ENCODE measurements around the gene LPIN1.

The LPIN1 gene

DNA sequence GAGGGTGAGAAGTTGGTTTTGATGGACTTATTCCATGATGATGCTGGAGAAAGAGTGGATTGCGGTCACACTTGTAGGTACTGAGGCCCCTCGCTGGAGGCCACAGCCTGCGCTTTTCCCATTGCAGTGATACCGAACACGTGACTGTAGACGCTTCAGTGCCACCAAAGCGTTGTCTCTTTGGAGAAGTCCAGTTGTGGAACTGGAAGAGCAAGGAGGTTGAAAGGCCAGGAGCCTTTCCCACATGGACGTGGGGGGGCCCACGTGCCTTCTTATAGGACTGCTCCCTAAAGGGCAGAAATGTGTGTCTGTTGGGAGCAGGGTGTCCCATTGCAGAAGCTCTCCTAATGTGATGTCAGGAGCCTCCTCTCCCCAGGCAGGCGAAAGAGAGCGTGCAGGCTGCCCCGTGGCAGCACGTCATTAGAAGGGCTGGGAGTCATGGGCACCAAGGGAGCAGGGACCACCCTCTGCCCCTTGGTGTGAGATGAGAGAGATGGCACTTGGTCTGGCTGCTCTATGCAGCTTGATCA lies 31.5 kb downstream of the LPIN1 start:
- DNase-seq (ENCODE audit: low read depth): no peak
- no peak for TF ChIP-seq MYC (IDR thresholded peaks at IDR 0.05; ENCODE audit: low read depth, low read length)
- TF ChIP-seq POLR2A (IDR thresholded peaks at IDR 0.05; ENCODE audit: extremely low read depth, insufficient read length): no peak
- TF ChIP-seq, protein P1, sequence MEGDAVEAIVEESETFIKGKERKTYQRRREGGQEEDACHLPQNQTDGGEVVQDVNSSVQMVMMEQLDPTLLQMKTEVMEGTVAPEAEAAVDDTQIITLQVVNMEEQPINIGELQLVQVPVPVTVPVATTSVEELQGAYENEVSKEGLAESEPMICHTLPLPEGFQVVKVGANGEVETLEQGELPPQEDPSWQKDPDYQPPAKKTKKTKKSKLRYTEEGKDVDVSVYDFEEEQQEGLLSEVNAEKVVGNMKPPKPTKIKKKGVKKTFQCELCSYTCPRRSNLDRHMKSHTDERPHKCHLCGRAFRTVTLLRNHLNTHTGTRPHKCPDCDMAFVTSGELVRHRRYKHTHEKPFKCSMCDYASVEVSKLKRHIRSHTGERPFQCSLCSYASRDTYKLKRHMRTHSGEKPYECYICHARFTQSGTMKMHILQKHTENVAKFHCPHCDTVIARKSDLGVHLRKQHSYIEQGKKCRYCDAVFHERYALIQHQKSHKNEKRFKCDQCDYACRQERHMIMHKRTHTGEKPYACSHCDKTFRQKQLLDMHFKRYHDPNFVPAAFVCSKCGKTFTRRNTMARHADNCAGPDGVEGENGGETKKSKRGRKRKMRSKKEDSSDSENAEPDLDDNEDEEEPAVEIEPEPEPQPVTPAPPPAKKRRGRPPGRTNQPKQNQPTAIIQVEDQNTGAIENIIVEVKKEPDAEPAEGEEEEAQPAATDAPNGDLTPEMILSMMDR (IDR thresholded peaks at IDR 0.05; ENCODE audit: low read depth, low read length): no peak
- TF ChIP-seq, protein P2, sequence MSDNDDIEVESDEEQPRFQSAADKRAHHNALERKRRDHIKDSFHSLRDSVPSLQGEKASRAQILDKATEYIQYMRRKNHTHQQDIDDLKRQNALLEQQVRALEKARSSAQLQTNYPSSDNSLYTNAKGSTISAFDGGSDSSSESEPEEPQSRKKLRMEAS (IDR thresholded peaks at IDR 0.05; ENCODE audit: low read depth, low read length): no peak
- peak overlapping the region; percentile 14 for H3K4me3 ChIP-seq (ENCODE audit: low read depth, low read length)

DNA sequence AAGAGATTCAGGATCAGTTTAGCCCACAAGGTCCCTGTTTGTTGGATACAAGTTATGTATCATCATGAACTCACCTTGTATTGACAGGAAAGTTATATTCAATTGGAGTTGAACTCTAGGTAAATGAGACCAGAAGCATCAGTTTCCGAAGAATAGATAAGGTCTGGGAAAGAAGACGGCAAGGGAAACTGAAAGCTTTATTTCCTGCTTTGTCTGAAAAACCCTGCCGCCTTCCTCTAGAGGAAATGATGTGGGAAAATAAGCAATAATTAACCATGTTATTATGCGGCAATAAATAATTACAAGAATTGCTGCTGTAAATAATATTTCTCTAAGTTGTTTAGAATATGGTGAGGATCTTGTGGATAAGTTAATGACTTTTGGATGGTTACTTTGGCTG lies 32.0 kb downstream of the LPIN1 start:
- no peak for DNase-seq (ENCODE audit: low read depth)
- no peak overlapping the region for H3K4me3 ChIP-seq (ENCODE audit: low read depth, low read length)
- TF ChIP-seq MYC (IDR thresholded peaks at IDR 0.05; ENCODE audit: low read depth, low read length) (no peak), POLR2A (IDR thresholded peaks at IDR 0.05; ENCODE audit: extremely low read depth, insufficient read length) (no peak)
- TF ChIP-seq, protein P1 (IDR thresholded peaks at IDR 0.05; ENCODE audit: low read depth, low read length): no peak
- TF ChIP-seq, protein P2 (IDR thresholded peaks at IDR 0.05; ENCODE audit: low read depth, low read length): no peak

DNA sequence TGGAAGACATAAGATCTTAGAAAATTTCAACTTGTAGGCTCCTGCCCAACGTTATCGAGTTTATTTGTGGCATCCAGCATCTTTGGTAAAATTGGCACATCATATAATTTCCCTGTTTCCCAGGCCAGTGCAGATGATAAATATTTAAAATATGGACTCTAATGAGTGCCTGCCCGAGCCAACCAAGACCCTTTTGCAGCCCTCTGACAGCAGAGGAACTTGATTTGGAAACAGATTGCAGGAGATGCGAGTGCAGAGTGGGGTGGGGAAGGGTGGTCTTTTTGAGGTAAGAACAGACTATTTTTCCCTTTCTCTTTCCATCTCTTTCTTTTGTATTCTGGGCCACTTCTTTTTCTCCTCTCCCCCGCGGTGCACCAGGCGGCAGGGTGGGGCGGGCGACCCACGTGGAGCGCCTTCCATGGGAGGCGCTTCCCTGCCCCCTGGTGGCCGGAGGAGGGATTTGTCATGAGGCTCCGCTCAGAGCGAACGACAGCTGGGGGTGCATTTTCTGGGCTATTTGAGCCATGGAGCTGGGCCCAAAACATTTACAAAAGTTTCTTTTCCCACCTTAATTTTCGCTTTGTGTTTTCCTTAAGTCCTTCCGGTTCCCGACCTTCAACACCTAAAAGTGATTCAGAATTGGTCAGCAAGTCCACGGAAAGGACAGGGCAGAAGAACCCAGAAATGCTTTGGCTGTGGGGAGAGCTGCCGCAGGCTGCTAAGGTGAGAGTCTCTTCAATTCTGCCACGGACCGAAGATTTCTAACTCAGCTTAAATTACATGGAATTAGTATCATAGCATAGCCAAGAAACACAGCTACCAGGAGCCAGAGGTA lies 32.7 kb downstream of the LPIN1 start:
- TF ChIP-seq POLR2A (IDR thresholded peaks at IDR 0.05; ENCODE audit: extremely low read depth, insufficient read length) (no peak), MYC (IDR thresholded peaks at IDR 0.05; ENCODE audit: low read depth, low read length) (peak; percentile 98)
- TF ChIP-seq, protein P2 (IDR thresholded peaks at IDR 0.05; ENCODE audit: low read depth, low read length): peak; percentile 98
- TF ChIP-seq, protein P1 (IDR thresholded peaks at IDR 0.05; ENCODE audit: low read depth, low read length): peak; percentile 86
- peak; percentile 85 for DNase-seq (ENCODE audit: low read depth)
- no peak overlapping the region for H3K4me3 ChIP-seq (ENCODE audit: low read depth, low read length)

DNA sequence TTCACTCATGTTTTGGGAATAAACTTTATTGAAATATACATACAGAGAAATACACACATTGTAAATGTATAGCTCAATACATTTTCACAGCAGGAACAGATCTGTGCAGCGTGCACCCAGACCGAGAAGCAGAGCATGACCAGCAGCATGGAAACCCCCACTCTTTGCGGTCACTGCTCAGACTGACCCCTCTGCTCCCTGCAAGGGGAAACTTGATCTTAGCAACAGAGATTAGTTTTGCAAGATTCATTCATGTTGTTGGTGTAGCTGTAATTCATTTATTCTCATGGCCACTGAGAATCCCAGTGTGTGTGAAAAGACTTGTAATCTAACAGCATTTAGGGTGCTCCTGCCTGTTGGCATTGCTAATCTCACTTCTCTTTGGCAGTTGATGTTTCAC lies 35.2 kb downstream of the LPIN1 start:
- no peak for DNase-seq (ENCODE audit: low read depth)
- H3K4me3 ChIP-seq (ENCODE audit: low read depth, low read length): no peak overlapping the region
- no peak for TF ChIP-seq MYC (IDR thresholded peaks at IDR 0.05; ENCODE audit: low read depth, low read length)
- TF ChIP-seq, protein P1 (IDR thresholded peaks at IDR 0.05; ENCODE audit: low read depth, low read length): no peak
- TF ChIP-seq POLR2A (IDR thresholded peaks at IDR 0.05; ENCODE audit: extremely low read depth, insufficient read length): no peak
- TF ChIP-seq, protein P2 (IDR thresholded peaks at IDR 0.05; ENCODE audit: low read depth, low read length): no peak

DNA sequence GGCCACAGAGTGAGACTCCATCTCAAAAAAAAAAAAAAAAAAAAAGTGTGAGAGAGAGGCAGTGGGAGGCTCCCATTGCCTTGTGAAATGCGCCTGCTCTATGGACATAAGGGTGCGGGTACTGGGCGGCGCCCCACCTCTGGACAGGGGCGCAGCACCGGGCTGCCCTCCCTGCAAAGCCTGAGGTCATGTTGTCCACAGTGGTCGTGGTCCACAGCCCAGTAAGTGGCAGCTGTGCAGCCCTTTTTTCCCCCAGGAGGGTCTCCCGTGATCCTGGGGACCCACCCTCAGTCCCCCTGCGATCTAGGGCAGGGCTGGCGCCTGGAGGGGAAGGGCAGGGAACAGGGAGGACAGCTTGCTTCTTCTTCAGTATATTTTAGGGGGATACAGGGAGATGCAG lies 37.8 kb downstream of the LPIN1 start:
- TF ChIP-seq, protein P1 (IDR thresholded peaks at IDR 0.05; ENCODE audit: low read depth, low read length): no peak
- TF ChIP-seq, protein P2 (IDR thresholded peaks at IDR 0.05; ENCODE audit: low read depth, low read length): no peak
- TF ChIP-seq POLR2A (IDR thresholded peaks at IDR 0.05; ENCODE audit: extremely low read depth, insufficient read length): no peak
- no peak for TF ChIP-seq MYC (IDR thresholded peaks at IDR 0.05; ENCODE audit: low read depth, low read length)
- H3K4me3 ChIP-seq (ENCODE audit: low read depth, low read length): no peak overlapping the region
- DNase-seq (ENCODE audit: low read depth): no peak

Measured in NB4 (cell line).